GM23338 (cell line): ENCODE data around the gene B3GAT3. TPM values are rescaled to one million over a fixed set of nuclear protein-coding genes. Genes with fewer than 3 reads are reported as not detected.
A peak's percentile ranks its signal among the peaks of the same experiment; 100 is the strongest.

Experiments used
- ATAC-seq: fragments of 200-7000 bp; cut with Tn5 transposase; 3 replicates; pipeline ENCODE4 v1.9.1; 2020
- DNase-seq: peaks from one replicate; pipeline ENCODE4 v3.0.0-alpha.2; 2015; ENCODE audit warnings: low spot score
- H2AFZ ChIP-seq: fragments of 200-600 bp; sonication (generic); 2 replicates; pipeline ENCODE4 v1.8.0; 2016; ENCODE audit warnings: antibody characterized with exemption, mild to moderate bottlenecking, moderate library complexity
- H3F3A ChIP-seq: fragments of 200-600 bp; sonication (generic); replicated peaks from 2 replicates; pipeline ENCODE4 v1.8.0; 2017; ENCODE audit warnings: antibody characterized with exemption, mixed run types, low read depth
- H3K27ac ChIP-seq: fragments of 200-600 bp; sonication (generic); 2 replicates; pipeline ENCODE4 v1.6.1; 2016; ENCODE audit warnings: low read depth
- H3K27me3 ChIP-seq: fragments of 200-600 bp; sonication (generic); 2 replicates; pipeline ENCODE4 v1.8.0; 2016; ENCODE audit warnings: mild to moderate bottlenecking, mixed run types, moderate library complexity; ENCODE audit not compliant: insufficient read depth
- H3K36me3 ChIP-seq: fragments of 200-600 bp; sonication (generic); 2 replicates; pipeline ENCODE4 v1.8.0; 2016; ENCODE audit warnings: mild to moderate bottlenecking; ENCODE audit not compliant: insufficient read depth
- H3K4me1 ChIP-seq: fragments of 200-600 bp; sonication (generic); 2 replicates; pipeline ENCODE4 v1.8.0; 2016; ENCODE audit warnings: mild to moderate bottlenecking, moderate library complexity; ENCODE audit not compliant: insufficient read depth
- H3K4me2 ChIP-seq: fragments of 200-600 bp; sonication (generic); 2 replicates; pipeline ENCODE4 v1.7.1; 2017; ENCODE audit warnings: mixed run types
- H3K4me3 ChIP-seq: fragments of 200-600 bp; sonication (generic); 2 replicates; pipeline ENCODE4 v1.6.1; 2016; ENCODE audit warnings: mixed run types
- H3K79me2 ChIP-seq: fragments of 200-600 bp; sonication (generic); replicated peaks from 2 replicates; pipeline ENCODE4 v1.8.0; 2017; ENCODE audit warnings: mild to moderate bottlenecking; ENCODE audit not compliant: insufficient read depth
- H3K9me2 ChIP-seq: fragments of 200-600 bp; sonication (generic); 2 replicates; pipeline ENCODE4 v1.8.0; 2017; ENCODE audit not compliant: insufficient read depth
- H4K20me1 ChIP-seq: fragments of 200-600 bp; sonication (generic); replicated peaks from 2 replicates; pipeline ENCODE4 v1.8.0; 2017; ENCODE audit warnings: mild to moderate bottlenecking; ENCODE audit not compliant: insufficient read depth
- H3K27ac Mint-ChIP-seq: 2 replicates; pipeline ENCODE4 v1.8.0; 2020; ENCODE audit warnings: inconsistent platforms, mild to moderate bottlenecking, moderate library complexity, mixed read lengths
- H3K27me3 Mint-ChIP-seq: 3 replicates; pipeline ENCODE4 v1.8.0; 2022; ENCODE audit warnings: low read depth, mild to moderate bottlenecking, moderate library complexity, mixed read lengths, inconsistent platforms; ENCODE audit not compliant: insufficient read depth, poor library complexity
- H3K36me3 Mint-ChIP-seq: 3 replicates; pipeline ENCODE4 v1.8.0; 2021; ENCODE audit warnings: low read depth, mild to moderate bottlenecking, inconsistent platforms, moderate library complexity, mixed read lengths
- H3K4me1 Mint-ChIP-seq: 3 replicates; pipeline ENCODE4 v1.8.0; 2020; ENCODE audit warnings: mild to moderate bottlenecking, inconsistent platforms, mixed read lengths
- H3K4me3 Mint-ChIP-seq: 3 replicates; pipeline ENCODE4 v1.8.0; 2021; ENCODE audit warnings: moderate library complexity, mild to moderate bottlenecking, inconsistent platforms, mixed read lengths
- H3K9me3 Mint-ChIP-seq: 3 replicates; pipeline ENCODE4 v1.8.0; 2020; ENCODE audit warnings: moderate library complexity, mild to moderate bottlenecking, inconsistent platforms, mixed read lengths
- CREB1 ChIP-seq: fragments of 250-450 bp; sonication (Bioruptor Pico); IDR thresholded peaks from 2 replicates; pipeline ENCODE4 v1.5.0; 2020; ENCODE audit warnings: low read depth, mild to moderate bottlenecking, moderate library complexity
- CTCF ChIP-seq, 2 experiments: fragments of 200-600 bp in 1 of 2; sonication (generic) in 1 of 2; conservative IDR thresholded peaks; 2 replicates each; pipeline versions ENCODE4 v1.5.1 to v1.6.1; 2016 to 2017; ENCODE audit warnings: antibody characterized with exemption in 2 of 2, low read depth in 2 of 2, mild to moderate bottlenecking in 2 of 2, moderate library complexity in 1 of 2
- POLR2AphosphoS5 ChIP-seq: IDR thresholded peaks from 2 replicates; pipeline ENCODE4 v1.6.1; 2016; ENCODE audit warnings: antibody characterized with exemption, low read depth
- REST ChIP-seq: IDR thresholded peaks from one replicate; pipeline ENCODE4 v1.6.1; 2018; ENCODE audit warnings: antibody characterized with exemption; ENCODE audit not compliant: unreplicated experiment
- polyA plus RNA-seq: library from polyadenylated mRNA; unstranded; fragments of >200 nt; fragmentation: Nextera tagmentation; extraction: Ambion mirVana; gene quantifications from 2 replicates; pipeline ENCODE4 v1.2.1, GENCODE V29; 2016
- total RNA-seq: library from RNA; depleted of rRNA; stranded (reverse); fragments of >200 nt; shearing (Covaris generic); gene quantifications from 2 replicates; pipeline ENCODE4 v1.2.3, GENCODE V29; 2014
- TF ChIP-seq, protein P1 (sequence below): fragments of 250-450 bp; sonication (Bioruptor Pico); IDR thresholded peaks from 2 replicates; pipeline ENCODE4 v1.5.0; 2020; ENCODE audit warnings: mild to moderate bottlenecking, moderate library complexity
- TF ChIP-seq, protein P2 (sequence below): IDR thresholded peaks from 2 replicates; pipeline ENCODE4 v1.6.1; 2016; ENCODE audit warnings: antibody characterized with exemption

Gene B3GAT3
- total and polyA plus RNA-seq, 2 experiments from 2014 or later: 16.4 to 18.4 TPM

GRCh38 chr11:62613291-62613778 lies 8.5 kb downstream of the B3GAT3 start (continued):
- no peak for TF ChIP-seq REST

DNA sequence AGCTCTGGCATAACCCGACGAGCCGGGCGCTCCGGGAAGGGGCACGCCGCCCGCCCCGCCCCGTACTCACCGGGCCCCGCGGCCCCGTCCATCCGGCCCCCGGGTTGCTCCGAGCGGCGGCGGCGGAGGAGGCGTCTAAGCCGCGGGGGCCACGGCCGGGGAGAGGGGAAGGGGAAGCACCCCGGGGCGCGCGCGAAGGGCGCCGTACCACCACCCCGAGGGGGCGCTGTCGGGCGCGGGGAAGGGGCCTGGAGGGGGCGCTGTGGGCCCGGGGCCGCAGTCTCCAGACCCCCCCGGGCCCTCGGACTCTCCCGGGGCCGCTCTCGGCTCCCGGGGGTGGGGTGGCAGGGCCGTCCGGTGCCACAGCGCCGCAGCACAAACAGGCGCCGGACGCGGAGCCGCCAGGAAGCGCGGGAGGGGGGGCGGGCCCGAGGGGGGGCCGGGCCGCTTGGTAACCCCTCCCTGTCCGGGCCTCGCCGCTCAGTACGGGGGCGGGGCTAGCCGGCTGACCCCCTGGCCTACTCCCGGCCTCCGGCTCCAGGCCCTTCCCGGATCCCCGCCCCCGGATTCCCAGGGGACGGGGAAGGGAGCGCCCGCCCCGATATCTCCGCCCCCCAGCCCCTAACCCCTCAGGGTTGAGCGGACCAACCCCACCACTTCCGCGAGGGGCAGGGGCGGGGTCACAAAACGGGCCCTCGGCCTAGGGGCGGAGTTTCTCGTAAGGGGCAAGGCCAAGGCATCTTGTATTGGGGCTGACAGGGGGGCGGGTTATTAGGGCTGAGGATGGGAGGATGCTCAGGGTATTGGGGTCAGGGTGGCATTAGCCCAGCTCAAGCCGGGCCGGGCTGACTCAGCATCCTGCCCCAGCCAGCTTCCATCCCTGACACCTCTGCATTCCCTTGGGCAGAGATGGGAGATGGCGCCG lies 9.2 kb downstream of the B3GAT3 start, which contains the start of the genes EML3 and ROM1:
Gene EML3 (minus strand): TSS at position 410 of the 925 bp plus-strand sequence. CDS start 318 bp downstream, at position 92.
Gene ROM1 (plus strand): TSS at position 892 of the 925 bp plus-strand sequence. CDS start 25 bp downstream, at position 917.
- Histone ChIP-seq H2AFZ (peak within 1 kb of the TSS; percentile 98), H3K4me3 (peak within 1 kb of the TSS; percentile 83), H3K79me2 (no peaks in the 10 kb centered on the region), H3F3A (peaks cover 18% of the 10 kb centered on the region), H3K9me2 (no peaks in the 10 kb centered on the region), H3K4me1 (peaks cover 8% of the 10 kb centered on the region; the same call in 1 of the 2 replicates), H3K4me2 (peak within 1 kb of the TSS; percentile 96), H3K36me3 (no peaks in the 10 kb centered on the region), H3K27me3 (peaks cover 11% of the 10 kb centered on the region; the same call in 1 of the 2 replicates), H4K20me1 (no peaks in the 10 kb centered on the region), H3K27ac (peak within 1 kb of the TSS; percentile 69; the same call in 1 of the 2 replicates)
- DNase-seq (peak; percentile 97), ATAC-seq (peak; percentile 87)
- H3K27me3 Mint-ChIP-seq: peaks cover 26% of the 10 kb centered on the region
- peak within 1 kb of the TSS; percentile 85 for H3K4me3 Mint-ChIP-seq
- H3K9me3 Mint-ChIP-seq: peaks cover 4% of the 10 kb centered on the region; the same call in 2 of the 3 replicates
- H3K36me3 Mint-ChIP-seq: peaks cover 12% of the 10 kb centered on the region
- peak within 1 kb of the TSS; percentile 81 for H3K27ac Mint-ChIP-seq
- TF ChIP-seq, protein P1, sequence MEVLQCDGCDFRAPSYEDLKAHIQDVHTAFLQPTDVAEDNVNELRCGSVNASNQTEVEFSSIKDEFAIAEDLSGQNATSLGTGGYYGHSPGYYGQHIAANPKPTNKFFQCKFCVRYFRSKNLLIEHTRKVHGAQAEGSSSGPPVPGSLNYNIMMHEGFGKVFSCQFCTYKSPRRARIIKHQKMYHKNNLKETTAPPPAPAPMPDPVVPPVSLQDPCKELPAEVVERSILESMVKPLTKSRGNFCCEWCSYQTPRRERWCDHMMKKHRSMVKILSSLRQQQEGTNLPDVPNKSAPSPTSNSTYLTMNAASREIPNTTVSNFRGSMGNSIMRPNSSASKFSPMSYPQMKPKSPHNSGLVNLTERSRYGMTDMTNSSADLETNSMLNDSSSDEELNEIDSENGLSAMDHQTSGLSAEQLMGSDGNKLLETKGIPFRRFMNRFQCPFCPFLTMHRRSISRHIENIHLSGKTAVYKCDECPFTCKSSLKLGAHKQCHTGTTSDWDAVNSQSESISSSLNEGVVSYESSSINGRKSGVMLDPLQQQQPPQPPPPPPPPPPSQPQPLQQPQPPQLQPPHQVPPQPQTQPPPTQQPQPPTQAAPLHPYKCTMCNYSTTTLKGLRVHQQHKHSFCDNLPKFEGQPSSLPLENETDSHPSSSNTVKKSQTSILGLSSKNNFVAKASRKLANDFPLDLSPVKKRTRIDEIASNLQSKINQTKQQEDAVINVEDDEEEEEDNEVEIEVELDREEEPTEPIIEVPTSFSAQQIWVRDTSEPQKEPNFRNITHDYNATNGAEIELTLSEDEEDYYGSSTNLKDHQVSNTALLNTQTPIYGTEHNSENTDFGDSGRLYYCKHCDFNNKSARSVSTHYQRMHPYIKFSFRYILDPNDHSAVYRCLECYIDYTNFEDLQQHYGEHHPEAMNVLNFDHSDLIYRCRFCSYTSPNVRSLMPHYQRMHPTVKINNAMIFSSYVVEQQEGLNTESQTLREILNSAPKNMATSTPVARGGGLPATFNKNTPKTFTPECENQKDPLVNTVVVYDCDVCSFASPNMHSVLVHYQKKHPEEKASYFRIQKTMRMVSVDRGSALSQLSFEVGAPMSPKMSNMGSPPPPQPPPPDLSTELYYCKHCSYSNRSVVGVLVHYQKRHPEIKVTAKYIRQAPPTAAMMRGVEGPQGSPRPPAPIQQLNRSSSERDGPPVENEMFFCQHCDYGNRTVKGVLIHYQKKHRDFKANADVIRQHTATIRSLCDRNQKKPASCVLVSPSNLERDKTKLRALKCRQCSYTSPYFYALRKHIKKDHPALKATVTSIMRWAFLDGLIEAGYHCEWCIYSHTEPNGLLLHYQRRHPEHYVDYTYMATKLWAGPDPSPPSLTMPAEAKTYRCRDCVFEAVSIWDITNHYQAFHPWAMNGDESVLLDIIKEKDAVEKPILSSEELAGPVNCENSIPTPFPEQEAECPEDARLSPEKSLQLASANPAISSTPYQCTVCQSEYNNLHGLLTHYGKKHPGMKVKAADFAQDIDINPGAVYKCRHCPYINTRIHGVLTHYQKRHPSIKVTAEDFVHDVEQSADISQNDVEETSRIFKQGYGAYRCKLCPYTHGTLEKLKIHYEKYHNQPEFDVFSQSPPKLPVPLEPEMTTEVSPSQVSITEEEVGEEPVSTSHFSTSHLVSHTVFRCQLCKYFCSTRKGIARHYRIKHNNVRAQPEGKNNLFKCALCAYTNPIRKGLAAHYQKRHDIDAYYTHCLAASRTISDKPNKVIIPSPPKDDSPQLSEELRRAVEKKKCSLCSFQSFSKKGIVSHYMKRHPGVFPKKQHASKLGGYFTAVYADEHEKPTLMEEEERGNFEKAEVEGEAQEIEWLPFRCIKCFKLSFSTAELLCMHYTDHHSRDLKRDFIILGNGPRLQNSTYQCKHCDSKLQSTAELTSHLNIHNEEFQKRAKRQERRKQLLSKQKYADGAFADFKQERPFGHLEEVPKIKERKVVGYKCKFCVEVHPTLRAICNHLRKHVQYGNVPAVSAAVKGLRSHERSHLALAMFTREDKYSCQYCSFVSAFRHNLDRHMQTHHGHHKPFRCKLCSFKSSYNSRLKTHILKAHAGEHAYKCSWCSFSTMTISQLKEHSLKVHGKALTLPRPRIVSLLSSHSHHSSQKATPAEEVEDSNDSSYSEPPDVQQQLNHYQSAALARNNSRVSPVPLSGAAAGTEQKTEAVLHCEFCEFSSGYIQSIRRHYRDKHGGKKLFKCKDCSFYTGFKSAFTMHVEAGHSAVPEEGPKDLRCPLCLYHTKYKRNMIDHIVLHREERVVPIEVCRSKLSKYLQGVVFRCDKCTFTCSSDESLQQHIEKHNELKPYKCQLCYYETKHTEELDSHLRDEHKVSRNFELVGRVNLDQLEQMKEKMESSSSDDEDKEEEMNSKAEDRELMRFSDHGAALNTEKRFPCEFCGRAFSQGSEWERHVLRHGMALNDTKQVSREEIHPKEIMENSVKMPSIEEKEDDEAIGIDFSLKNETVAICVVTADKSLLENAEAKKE: no peak
- TF ChIP-seq, protein P2, sequence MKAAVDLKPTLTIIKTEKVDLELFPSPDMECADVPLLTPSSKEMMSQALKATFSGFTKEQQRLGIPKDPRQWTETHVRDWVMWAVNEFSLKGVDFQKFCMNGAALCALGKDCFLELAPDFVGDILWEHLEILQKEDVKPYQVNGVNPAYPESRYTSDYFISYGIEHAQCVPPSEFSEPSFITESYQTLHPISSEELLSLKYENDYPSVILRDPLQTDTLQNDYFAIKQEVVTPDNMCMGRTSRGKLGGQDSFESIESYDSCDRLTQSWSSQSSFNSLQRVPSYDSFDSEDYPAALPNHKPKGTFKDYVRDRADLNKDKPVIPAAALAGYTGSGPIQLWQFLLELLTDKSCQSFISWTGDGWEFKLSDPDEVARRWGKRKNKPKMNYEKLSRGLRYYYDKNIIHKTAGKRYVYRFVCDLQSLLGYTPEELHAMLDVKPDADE: no peak
- TF ChIP-seq CTCF (conservative IDR thresholded peaks at IDR 0.05; ENCODE audit: low read depth in 2 of 2) (peak; percentile 67 to 91), CREB1 (CRISPR knock-in tag) (0 out of 2 replicates have a peak, but pooled peaks have one; percentile 38), POLR2AphosphoS5 (peak; percentile 27; the same call in 1 of the 2 replicates)
- H3K4me1 Mint-ChIP-seq: peaks cover 37% of the 10 kb centered on the region
